HEK293 (cell line): ENCODE measurements around the gene SMCHD1.

ENCODE experiments used
- GLIS1 ChIP-seq: fragments of 450-650 bp; formaldehyde crosslinking; IDR thresholded peaks from 2 replicates; pipeline ENCODE4 v1.5.1; 2016; ENCODE audit warnings: missing biosample characterization, missing genetic modification characterization
- SALL2 ChIP-seq: fragments of 450-650 bp; formaldehyde crosslinking; IDR thresholded peaks from 2 replicates; pipeline ENCODE4 v1.5.0; 2017; ENCODE audit warnings: missing biosample characterization, mild to moderate bottlenecking, missing genetic modification characterization, borderline replicate concordance
- WT1 ChIP-seq: fragments of 450-650 bp; formaldehyde crosslinking; IDR thresholded peaks from 2 replicates; pipeline ENCODE4 v1.5.1; 2016; ENCODE audit warnings: missing biosample characterization, missing genetic modification characterization
- YY2 ChIP-seq: fragments of 450-650 bp; formaldehyde crosslinking; IDR thresholded peaks from 2 replicates; pipeline ENCODE4 v1.5.1; 2016; ENCODE audit warnings: missing biosample characterization, missing genetic modification characterization
- ZNF133 ChIP-seq: fragments of 450-650 bp; formaldehyde crosslinking; IDR thresholded peaks from 2 replicates; pipeline ENCODE4 v1.5.1; 2016; ENCODE audit warnings: missing biosample characterization, missing genetic modification characterization
- ZNF211 ChIP-seq: fragments of 450-650 bp; formaldehyde crosslinking; IDR thresholded peaks from 2 replicates; pipeline ENCODE4 v1.5.1; 2016; ENCODE audit warnings: low read depth, missing biosample characterization, missing genetic modification characterization
- ZNF221 ChIP-seq: fragments of 450-650 bp; formaldehyde crosslinking; IDR thresholded peaks from 2 replicates; pipeline ENCODE4 v1.5.1; 2017; ENCODE audit warnings: missing biosample characterization, missing genetic modification characterization, borderline replicate concordance
- ZNF239 ChIP-seq: fragments of 450-650 bp; formaldehyde crosslinking; IDR thresholded peaks from 2 replicates; pipeline ENCODE4 v1.5.1; 2016; ENCODE audit warnings: missing biosample characterization, missing genetic modification characterization
- ZNF341 ChIP-seq: fragments of 450-650 bp; formaldehyde crosslinking; IDR thresholded peaks from 2 replicates; pipeline ENCODE4; 2016; ENCODE audit warnings: low read depth, missing biosample characterization, missing genetic modification characterization
- ZNF394 ChIP-seq: fragments of 450-650 bp; formaldehyde crosslinking; IDR thresholded peaks from 2 replicates; pipeline ENCODE4 v1.5.1; 2016; ENCODE audit warnings: missing biosample characterization, missing genetic modification characterization, mild to moderate bottlenecking, moderate library complexity, borderline replicate concordance
- ZNF473 ChIP-seq: fragments of 450-650 bp; formaldehyde crosslinking; IDR thresholded peaks from 2 replicates; pipeline ENCODE4 v1.5.1; 2017; ENCODE audit warnings: missing biosample characterization, missing genetic modification characterization
- ZNF48 ChIP-seq: fragments of 450-650 bp; formaldehyde crosslinking; IDR thresholded peaks from 2 replicates; pipeline ENCODE4 v1.5.1; 2016; ENCODE audit warnings: missing biosample characterization, missing genetic modification characterization
- ZNF530 ChIP-seq: fragments of 450-650 bp; formaldehyde crosslinking; IDR thresholded peaks from 2 replicates; pipeline ENCODE4 v1.5.1; 2016; ENCODE audit warnings: low read depth, missing biosample characterization, missing genetic modification characterization
- ZNF544 ChIP-seq: fragments of 450-650 bp; formaldehyde crosslinking; IDR thresholded peaks from 2 replicates; pipeline ENCODE4 v1.5.0; 2017; ENCODE audit warnings: missing biosample characterization, missing genetic modification characterization
- ZNF561 ChIP-seq: fragments of 450-650 bp; IDR thresholded peaks from 2 replicates; pipeline ENCODE4 v1.5.1; 2018; ENCODE audit warnings: missing biosample characterization, missing genetic modification characterization, borderline replicate concordance
- ZNF701 ChIP-seq: fragments of 450-650 bp; formaldehyde crosslinking; IDR thresholded peaks from 2 replicates; pipeline ENCODE4 v1.5.1; 2016; ENCODE audit warnings: missing biosample characterization, missing genetic modification characterization
- ZNF785 ChIP-seq: fragments of 450-650 bp; formaldehyde crosslinking; IDR thresholded peaks from 2 replicates; pipeline ENCODE4 v1.5.1; 2016; ENCODE audit warnings: missing biosample characterization, missing genetic modification characterization
- TF ChIP-seq, protein P1 (sequence below): fragments of 450-650 bp; formaldehyde crosslinking; IDR thresholded peaks from 2 replicates; pipeline ENCODE4 v1.5.1; 2016; ENCODE audit warnings: missing biosample characterization, missing genetic modification characterization
- TF ChIP-seq, protein P2 (sequence below): fragments of 450-650 bp; formaldehyde crosslinking; IDR thresholded peaks from 2 replicates; pipeline ENCODE4 v1.5.1; 2016; ENCODE audit warnings: missing biosample characterization, missing genetic modification characterization
- TF ChIP-seq, protein P3 (sequence below): fragments of 450-650 bp; formaldehyde crosslinking; IDR thresholded peaks from 2 replicates; pipeline ENCODE4 v1.5.1; 2017; ENCODE audit warnings: missing biosample characterization, mild to moderate bottlenecking, missing genetic modification characterization, moderate library complexity
- TF ChIP-seq, protein P4 (sequence below): fragments of 450-650 bp; formaldehyde crosslinking; IDR thresholded peaks from 2 replicates; pipeline ENCODE4 v1.5.1; 2016; ENCODE audit warnings: missing biosample characterization, missing genetic modification characterization
- TF ChIP-seq, protein P5 (sequence below): fragments of 450-650 bp; formaldehyde crosslinking; IDR thresholded peaks from 2 replicates; pipeline ENCODE4 v1.5.1; 2016; ENCODE audit warnings: missing biosample characterization, missing genetic modification characterization, borderline replicate concordance
- TF ChIP-seq, protein P6 (sequence below): fragments of 450-650 bp; formaldehyde crosslinking; IDR thresholded peaks from 2 replicates; pipeline ENCODE4 v1.5.1; 2016; ENCODE audit warnings: missing biosample characterization, missing genetic modification characterization

The SMCHD1 gene

DNA sequence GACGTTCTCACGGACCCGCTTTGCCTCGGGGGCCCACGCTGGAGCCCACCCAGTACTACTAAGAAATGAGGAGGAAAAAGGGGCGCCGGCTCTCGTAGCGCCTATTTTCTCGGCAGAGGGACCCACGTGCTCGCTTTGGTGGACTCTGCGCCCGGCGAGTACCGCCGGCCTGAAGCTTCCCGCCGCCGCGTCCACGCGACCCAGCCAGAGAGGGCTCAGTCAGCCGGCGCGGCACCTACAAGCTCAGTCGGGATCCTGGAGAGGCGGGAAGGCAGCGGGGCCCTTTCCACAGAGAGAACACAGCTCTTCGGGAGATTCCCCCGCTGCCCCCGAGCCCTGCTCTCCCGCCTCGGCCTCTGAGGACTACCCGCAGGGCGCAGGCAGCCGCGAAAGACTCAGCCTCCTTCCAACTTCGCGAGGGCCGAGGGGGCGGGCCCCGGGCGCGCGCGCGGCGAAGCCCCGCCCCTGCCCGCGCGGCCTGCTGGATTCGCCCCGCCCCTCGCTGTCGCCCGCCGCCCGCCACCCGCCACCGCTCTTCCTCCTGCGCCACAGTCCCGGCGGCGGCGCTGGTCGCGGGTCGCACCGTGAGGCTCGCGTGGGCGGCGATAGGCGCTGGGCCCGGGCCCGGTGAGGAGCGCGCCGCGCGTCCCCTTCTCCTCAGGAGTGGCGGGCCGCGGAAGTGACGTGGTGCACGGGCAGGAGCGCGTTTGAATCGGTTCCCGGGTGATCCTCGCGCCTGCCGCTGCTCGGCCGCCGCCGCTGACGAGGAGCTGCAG, at the start of gene SMCHD1 (continued):
- TF ChIP-seq, protein P1, sequence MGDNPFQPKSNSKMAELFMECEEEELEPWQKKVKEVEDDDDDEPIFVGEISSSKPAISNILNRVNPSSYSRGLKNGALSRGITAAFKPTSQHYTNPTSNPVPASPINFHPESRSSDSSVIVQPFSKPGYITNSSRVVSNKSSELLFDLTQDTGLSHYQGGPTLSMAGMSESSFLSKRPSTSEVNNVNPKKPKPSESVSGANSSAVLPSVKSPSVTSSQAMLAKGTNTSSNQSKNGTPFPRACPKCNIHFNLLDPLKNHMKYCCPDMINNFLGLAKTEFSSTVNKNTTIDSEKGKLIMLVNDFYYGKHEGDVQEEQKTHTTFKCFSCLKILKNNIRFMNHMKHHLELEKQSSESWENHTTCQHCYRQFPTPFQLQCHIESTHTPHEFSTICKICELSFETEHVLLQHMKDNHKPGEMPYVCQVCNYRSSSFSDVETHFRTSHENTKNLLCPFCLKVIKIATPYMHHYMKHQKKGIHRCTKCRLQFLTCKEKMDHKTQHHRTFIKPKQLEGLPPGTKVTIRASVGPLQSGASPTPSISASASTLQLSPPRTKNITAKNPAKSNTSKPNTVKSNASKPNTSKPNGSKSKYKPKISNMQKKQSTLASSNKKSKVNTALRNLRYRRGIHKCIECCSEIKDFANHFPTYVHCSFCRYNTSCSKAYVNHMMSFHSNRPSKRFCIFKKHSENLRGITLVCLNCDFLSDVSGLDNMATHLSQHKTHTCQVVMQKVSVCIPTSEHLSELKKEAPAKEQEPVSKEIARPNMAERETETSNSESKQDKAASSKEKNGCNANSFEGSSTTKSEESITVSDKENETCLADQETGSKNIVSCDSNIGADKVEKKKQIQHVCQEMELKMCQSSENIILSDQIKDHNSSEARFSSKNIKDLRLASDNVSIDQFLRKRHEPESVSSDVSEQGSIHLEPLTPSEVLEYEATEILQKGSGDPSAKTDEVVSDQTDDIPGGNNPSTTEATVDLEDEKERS (tag by site-specific recombination), result no peak
- TF ChIP-seq, protein P2, sequence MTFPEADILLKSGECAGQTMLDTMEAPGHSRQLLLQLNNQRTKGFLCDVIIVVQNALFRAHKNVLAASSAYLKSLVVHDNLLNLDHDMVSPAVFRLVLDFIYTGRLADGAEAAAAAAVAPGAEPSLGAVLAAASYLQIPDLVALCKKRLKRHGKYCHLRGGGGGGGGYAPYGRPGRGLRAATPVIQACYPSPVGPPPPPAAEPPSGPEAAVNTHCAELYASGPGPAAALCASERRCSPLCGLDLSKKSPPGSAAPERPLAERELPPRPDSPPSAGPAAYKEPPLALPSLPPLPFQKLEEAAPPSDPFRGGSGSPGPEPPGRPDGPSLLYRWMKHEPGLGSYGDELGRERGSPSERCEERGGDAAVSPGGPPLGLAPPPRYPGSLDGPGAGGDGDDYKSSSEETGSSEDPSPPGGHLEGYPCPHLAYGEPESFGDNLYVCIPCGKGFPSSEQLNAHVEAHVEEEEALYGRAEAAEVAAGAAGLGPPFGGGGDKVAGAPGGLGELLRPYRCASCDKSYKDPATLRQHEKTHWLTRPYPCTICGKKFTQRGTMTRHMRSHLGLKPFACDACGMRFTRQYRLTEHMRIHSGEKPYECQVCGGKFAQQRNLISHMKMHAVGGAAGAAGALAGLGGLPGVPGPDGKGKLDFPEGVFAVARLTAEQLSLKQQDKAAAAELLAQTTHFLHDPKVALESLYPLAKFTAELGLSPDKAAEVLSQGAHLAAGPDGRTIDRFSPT (tag by site-specific recombination), result no peak; the same call in 1 of the 2 replicates
- TF ChIP-seq ZNF211 (tag by site-specific recombination) (no peak), WT1 (tag by site-specific recombination) (no peak), ZNF785 (tag by site-specific recombination) (no peak), ZNF473 (no peak), ZNF133 (no peak), ZNF221 (tag by site-specific recombination) (no peak), ZNF701 (tag by site-specific recombination) (no peak), ZNF341 (tag by site-specific recombination) (no peak), YY2 (tag by site-specific recombination) (no peak), ZNF48 (tag by site-specific recombination) (no peak), GLIS1 (tag by site-specific recombination) (0 out of 2 replicates have a peak, but pooled peaks have one; percentile 36), ZNF530 (no peak), ZNF394 (tag by site-specific recombination) (peak; percentile 28; the same call in 1 of the 2 replicates), ZNF544 (no peak), ZNF561 (no peak), ZNF239 (tag by site-specific recombination) (no peak), SALL2 (tag by site-specific recombination) (no peak)
- TF ChIP-seq, protein P3, sequence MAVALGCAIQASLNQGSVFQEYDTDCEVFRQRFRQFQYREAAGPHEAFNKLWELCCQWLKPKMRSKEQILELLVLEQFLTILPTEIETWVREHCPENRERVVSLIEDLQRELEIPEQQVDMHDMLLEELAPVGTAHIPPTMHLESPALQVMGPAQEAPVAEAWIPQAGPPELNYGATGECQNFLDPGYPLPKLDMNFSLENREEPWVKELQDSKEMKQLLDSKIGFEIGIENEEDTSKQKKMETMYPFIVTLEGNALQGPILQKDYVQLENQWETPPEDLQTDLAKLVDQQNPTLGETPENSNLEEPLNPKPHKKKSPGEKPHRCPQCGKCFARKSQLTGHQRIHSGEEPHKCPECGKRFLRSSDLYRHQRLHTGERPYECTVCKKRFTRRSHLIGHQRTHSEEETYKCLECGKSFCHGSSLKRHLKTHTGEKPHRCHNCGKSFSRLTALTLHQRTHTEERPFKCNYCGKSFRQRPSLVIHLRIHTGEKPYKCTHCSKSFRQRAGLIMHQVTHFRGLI (tag by site-specific recombination), result no peak
- TF ChIP-seq, protein P4, sequence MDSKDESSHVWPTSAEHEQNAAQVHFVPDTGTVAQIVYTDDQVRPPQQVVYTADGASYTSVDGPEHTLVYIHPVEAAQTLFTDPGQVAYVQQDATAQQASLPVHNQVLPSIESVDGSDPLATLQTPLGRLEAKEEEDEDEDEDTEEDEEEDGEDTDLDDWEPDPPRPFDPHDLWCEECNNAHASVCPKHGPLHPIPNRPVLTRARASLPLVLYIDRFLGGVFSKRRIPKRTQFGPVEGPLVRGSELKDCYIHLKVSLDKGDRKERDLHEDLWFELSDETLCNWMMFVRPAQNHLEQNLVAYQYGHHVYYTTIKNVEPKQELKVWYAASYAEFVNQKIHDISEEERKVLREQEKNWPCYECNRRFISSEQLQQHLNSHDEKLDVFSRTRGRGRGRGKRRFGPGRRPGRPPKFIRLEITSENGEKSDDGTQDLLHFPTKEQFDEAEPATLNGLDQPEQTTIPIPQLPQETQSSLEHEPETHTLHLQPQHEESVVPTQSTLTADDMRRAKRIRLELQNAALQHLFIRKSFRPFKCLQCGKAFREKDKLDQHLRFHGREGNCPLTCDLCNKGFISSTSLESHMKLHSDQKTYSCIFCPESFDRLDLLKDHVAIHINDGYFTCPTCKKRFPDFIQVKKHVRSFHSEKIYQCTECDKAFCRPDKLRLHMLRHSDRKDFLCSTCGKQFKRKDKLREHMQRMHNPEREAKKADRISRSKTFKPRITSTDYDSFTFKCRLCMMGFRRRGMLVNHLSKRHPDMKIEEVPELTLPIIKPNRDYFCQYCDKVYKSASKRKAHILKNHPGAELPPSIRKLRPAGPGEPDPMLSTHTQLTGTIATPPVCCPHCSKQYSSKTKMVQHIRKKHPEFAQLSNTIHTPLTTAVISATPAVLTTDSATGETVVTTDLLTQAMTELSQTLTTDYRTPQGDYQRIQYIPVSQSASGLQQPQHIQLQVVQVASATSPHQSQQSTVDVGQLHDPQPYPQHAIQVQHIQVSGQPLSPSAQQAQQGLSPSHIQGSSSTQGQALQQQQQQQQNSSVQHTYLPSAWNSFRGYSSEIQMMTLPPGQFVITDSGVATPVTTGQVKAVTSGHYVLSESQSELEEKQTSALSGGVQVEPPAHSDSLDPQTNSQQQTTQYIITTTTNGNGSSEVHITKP (tag by site-specific recombination), result no peak
- TF ChIP-seq, protein P5, sequence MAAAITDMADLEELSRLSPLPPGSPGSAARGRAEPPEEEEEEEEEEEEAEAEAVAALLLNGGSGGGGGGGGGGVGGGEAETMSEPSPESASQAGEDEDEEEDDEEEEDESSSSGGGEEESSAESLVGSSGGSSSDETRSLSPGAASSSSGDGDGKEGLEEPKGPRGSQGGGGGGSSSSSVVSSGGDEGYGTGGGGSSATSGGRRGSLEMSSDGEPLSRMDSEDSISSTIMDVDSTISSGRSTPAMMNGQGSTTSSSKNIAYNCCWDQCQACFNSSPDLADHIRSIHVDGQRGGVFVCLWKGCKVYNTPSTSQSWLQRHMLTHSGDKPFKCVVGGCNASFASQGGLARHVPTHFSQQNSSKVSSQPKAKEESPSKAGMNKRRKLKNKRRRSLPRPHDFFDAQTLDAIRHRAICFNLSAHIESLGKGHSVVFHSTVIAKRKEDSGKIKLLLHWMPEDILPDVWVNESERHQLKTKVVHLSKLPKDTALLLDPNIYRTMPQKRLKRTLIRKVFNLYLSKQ (tag by site-specific recombination), result no peak
- TF ChIP-seq, protein P6, sequence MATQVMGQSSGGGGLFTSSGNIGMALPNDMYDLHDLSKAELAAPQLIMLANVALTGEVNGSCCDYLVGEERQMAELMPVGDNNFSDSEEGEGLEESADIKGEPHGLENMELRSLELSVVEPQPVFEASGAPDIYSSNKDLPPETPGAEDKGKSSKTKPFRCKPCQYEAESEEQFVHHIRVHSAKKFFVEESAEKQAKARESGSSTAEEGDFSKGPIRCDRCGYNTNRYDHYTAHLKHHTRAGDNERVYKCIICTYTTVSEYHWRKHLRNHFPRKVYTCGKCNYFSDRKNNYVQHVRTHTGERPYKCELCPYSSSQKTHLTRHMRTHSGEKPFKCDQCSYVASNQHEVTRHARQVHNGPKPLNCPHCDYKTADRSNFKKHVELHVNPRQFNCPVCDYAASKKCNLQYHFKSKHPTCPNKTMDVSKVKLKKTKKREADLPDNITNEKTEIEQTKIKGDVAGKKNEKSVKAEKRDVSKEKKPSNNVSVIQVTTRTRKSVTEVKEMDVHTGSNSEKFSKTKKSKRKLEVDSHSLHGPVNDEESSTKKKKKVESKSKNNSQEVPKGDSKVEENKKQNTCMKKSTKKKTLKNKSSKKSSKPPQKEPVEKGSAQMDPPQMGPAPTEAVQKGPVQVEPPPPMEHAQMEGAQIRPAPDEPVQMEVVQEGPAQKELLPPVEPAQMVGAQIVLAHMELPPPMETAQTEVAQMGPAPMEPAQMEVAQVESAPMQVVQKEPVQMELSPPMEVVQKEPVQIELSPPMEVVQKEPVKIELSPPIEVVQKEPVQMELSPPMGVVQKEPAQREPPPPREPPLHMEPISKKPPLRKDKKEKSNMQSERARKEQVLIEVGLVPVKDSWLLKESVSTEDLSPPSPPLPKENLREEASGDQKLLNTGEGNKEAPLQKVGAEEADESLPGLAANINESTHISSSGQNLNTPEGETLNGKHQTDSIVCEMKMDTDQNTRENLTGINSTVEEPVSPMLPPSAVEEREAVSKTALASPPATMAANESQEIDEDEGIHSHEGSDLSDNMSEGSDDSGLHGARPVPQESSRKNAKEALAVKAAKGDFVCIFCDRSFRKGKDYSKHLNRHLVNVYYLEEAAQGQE, result no peak
